PC-9 (cell line): ENCODE data around the gene RC3H1.

Source experiments
- EZH2 ChIP-seq: fragments of 200-600 bp; sonication (generic); IDR thresholded peaks from 2 replicates; pipeline ENCODE4 v1.8.0; 2017; ENCODE audit warnings: antibody characterized with exemption, low read depth
- TF ChIP-seq, protein P1 (sequence below): fragments of 200-600 bp; sonication (generic); conservative IDR thresholded peaks from 2 replicates; pipeline ENCODE4 v1.6.1; 2017; ENCODE audit warnings: mixed run types, antibody characterized with exemption, mild to moderate bottlenecking, moderate library complexity

DNA sequence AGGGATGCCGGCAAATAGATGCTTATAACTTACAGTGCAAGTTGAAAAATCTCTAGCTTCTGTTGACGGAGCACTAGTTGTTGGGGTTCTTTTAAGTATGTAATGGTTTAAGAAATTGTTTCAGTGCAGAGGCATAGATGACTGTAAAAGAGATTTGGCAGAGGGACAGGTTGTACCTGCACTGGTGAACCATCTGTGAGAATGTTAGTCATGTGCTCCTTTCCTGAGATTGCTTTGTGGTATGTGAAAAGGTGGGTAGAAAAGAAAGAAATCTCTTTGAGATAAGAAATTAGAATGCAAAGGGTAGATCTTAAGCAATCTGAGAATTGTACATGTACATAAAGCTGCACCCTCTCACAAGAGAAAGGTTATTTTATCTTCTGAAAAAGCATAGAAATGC is 134.5 kb downstream of the RC3H1 start:
- TF ChIP-seq, protein P1, sequence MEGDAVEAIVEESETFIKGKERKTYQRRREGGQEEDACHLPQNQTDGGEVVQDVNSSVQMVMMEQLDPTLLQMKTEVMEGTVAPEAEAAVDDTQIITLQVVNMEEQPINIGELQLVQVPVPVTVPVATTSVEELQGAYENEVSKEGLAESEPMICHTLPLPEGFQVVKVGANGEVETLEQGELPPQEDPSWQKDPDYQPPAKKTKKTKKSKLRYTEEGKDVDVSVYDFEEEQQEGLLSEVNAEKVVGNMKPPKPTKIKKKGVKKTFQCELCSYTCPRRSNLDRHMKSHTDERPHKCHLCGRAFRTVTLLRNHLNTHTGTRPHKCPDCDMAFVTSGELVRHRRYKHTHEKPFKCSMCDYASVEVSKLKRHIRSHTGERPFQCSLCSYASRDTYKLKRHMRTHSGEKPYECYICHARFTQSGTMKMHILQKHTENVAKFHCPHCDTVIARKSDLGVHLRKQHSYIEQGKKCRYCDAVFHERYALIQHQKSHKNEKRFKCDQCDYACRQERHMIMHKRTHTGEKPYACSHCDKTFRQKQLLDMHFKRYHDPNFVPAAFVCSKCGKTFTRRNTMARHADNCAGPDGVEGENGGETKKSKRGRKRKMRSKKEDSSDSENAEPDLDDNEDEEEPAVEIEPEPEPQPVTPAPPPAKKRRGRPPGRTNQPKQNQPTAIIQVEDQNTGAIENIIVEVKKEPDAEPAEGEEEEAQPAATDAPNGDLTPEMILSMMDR = no peak
- TF ChIP-seq EZH2 = no peak
